Upper lobe of left lung (tissue), 4 donors: ENCODE results near the gene SSBP3.

Experiments
- POLR2A ChIP-seq, 4 donors: fragments of 450-650 bp; IDR thresholded peaks; one replicate each; pipeline ENCODE4 v1.5.1; 2016 to 2017; ENCODE audit warnings: antibody characterized with exemption in 4 of 4, mild to moderate bottlenecking in 2 of 4
- TF ChIP-seq, protein P1 (sequence below), 6 experiments: fragments of 450-650 bp in 4 of 6; fragments of 200-600 bp in 2 of 6; sonication (generic) in 2 of 6; IDR thresholded peaks; one replicate each; pipeline ENCODE4 v1.5.1; 2016 to 2019; ENCODE audit warnings: antibody characterized with exemption in 6 of 6

DNA sequence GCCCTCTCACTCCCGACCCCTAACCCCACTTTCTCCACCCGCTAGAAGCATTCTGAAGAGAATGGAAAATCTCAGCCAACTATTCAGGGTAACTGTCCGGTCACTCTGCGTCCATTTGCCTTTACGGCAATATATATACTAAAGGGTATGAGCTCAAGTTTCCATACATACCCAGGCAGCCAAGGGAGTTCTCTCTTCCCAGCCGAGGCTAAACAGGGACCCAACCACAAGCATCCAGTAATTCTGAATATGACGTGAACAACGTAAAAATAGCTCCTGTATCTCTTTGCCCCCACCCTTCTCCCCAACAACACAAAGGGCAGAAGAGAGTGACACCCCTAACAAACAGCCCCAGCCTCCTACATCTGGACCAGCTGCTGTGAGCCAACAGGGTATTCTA lies 67.7 kb downstream of the SSBP3 start:
- TF ChIP-seq POLR2A (IDR thresholded peaks at IDR 0.05): no peak
- TF ChIP-seq, protein P1, sequence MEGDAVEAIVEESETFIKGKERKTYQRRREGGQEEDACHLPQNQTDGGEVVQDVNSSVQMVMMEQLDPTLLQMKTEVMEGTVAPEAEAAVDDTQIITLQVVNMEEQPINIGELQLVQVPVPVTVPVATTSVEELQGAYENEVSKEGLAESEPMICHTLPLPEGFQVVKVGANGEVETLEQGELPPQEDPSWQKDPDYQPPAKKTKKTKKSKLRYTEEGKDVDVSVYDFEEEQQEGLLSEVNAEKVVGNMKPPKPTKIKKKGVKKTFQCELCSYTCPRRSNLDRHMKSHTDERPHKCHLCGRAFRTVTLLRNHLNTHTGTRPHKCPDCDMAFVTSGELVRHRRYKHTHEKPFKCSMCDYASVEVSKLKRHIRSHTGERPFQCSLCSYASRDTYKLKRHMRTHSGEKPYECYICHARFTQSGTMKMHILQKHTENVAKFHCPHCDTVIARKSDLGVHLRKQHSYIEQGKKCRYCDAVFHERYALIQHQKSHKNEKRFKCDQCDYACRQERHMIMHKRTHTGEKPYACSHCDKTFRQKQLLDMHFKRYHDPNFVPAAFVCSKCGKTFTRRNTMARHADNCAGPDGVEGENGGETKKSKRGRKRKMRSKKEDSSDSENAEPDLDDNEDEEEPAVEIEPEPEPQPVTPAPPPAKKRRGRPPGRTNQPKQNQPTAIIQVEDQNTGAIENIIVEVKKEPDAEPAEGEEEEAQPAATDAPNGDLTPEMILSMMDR (IDR thresholded peaks at IDR 0.05): no peak
